ENCODE data around the gene POLL.
"Not testable (repeated sequence)": the region's sequence is repeated elsewhere in the genome, so short reads cannot be mapped to it uniquely, and the experiment has no call there.

POLL gene

GRCh38 chr10:101597091-101597900 is 9.2 kb upstream of the POLL start:
- TF ChIP-seq CTCF (IDR thresholded peaks at IDR 0.05; ENCODE audit: control extremely low read depth, extremely low read depth, low read depth, missing control alignments) = no peak
- CTCF ChIA-PET = interaction anchor here (1.0 to 17.4 kb wide), 6 partner anchors 42 to 412 kb away, joined by 3 to 331 read pairs (median 8); partner anchors contain the start of gene NPM3
- DNase-seq (ENCODE audit: extremely low spot score) = no peak
- POLR2A ChIA-PET = no interaction called here

GRCh38 chr10:101595591-101596433 is 7.8 kb upstream of the POLL start:
- DNase-seq (ENCODE audit: extremely low spot score) = no peak
- TF ChIP-seq CTCF (IDR thresholded peaks at IDR 0.05; ENCODE audit: control extremely low read depth, extremely low read depth, low read depth, missing control alignments) = no peak
- POLR2A ChIA-PET = interaction anchor here (1.3 kb wide), 1 partner anchor 16 kb away, joined by 3 read pairs; no protein-coding TSS in a partner anchor
- CTCF ChIA-PET = interaction anchor here (1.0 to 2.5 kb wide), 6 partner anchors 11 to 414 kb away, joined by 3 to 19 read pairs (median 4); partner anchors contain the start of gene NPM3

GRCh38 chr10:101593331-101593730 is 5.3 kb upstream of the POLL start:
- POLR2A ChIA-PET; DNase-seq (ENCODE audit: extremely low spot score): not testable (repeated sequence)
- CTCF ChIA-PET = interaction anchor here (1.0 to 1.8 kb wide), 6 partner anchors 9 to 242 kb away, joined by 4 to 13 read pairs (median 4); no protein-coding TSS in a partner anchor

- no peak for DNase-seq (ENCODE audit: extremely low spot score)
- TF ChIP-seq CTCF (IDR thresholded peaks at IDR 0.05; ENCODE audit: control extremely low read depth, extremely low read depth, low read depth, missing control alignments) = no peak
- POLR2A ChIA-PET = no interaction called here
- CTCF ChIA-PET = interaction anchor here (1.1 to 13.1 kb wide), 6 partner anchors 11 to 376 kb away, joined by 3 to 116 read pairs (median 8); no protein-coding TSS in a partner anchor
These were observed 822 bp upstream of the POLL start for GRCh38 chr10:101588879-101589278.

GRCh38 chr10:101585841-101586240 is 2.2 kb downstream of the POLL start:
- ChIA-PET CTCF (interaction anchor here (1.1 to 13.1 kb wide), 5 partner anchors 9 to 372 kb away, joined by 3 to 116 read pairs (median 18); no protein-coding TSS in a partner anchor), POLR2A (no interaction called here)
- no peak for TF ChIP-seq CTCF (IDR thresholded peaks at IDR 0.05; ENCODE audit: control extremely low read depth, extremely low read depth, low read depth, missing control alignments)
- no peak for DNase-seq (ENCODE audit: extremely low spot score)

- POLR2A ChIA-PET = no interaction called here
- no peak for TF ChIP-seq CTCF (IDR thresholded peaks at IDR 0.05; ENCODE audit: control extremely low read depth, extremely low read depth, low read depth, missing control alignments)
- DNase-seq (ENCODE audit: extremely low spot score) = no peak
- CTCF ChIA-PET = interaction anchor here (1.2 to 13.1 kb wide), 6 partner anchors 10 to 419 kb away, joined by 3 to 116 read pairs (median 4); no protein-coding TSS in a partner anchor
These were observed 7.3 kb downstream of the POLL start for GRCh38 chr10:101580486-101581399.

Measured in GM10248 (cell line).